LNCAP (cell line): Measurements from ENCODE around the gene OR10H2.

Experiments
- CTCF ChIP-seq: fragments of 450-650 bp; IDR thresholded peaks from 2 replicates; pipeline ENCODE4 v1.5.1; 2017; ENCODE audit warnings: mild to moderate bottlenecking

OR10H2 gene

DNA sequence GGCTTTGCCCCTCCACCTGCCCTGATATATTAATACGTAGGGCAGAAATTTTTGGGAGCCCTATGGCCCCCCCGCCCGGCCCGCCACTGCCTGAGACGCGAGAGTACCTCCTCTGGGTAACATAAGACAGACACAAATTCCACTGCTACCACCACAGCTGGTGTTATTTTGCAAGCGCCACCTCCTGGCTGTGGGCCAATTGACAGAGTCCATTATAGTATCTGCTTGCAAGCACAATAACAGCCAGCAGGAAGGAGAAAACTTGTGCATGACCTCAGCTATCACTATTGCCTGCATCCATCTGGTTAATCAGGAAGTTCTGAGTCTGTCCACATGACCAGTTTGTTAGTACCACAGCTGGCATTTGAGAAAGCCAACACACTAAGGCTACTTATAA is 25.3 kb upstream of the OR10H2 start:
- TF ChIP-seq CTCF, result no peak

- TF ChIP-seq CTCF, result no peak
Measured at GRCh38 chr19:15714638-15715037, 13.2 kb upstream of the OR10H2 start.

- no peak for TF ChIP-seq CTCF
Measured at GRCh38 chr19:15715642-15716041, 12.2 kb upstream of the OR10H2 start.

DNA sequence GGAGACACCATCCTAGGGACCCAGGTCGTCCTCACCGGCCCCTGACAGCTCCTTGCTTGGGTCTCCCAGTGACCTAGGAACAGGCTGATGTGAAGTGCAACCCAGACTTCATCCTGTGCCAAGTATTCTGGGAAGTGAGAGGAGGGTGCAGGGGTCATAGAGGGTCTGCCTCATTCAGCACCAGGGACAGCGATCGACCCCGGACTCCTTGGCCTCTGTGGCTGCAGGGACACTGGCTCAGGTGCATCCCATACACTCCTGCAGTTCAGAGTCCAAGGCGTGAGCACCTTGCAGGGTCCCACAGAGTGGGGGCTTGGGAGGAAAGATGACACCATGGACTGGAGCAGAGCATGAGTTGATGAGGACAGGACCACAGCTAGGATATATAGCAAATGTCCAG is 10.0 kb upstream of the OR10H2 start:
- TF ChIP-seq CTCF, result no peak

DNA sequence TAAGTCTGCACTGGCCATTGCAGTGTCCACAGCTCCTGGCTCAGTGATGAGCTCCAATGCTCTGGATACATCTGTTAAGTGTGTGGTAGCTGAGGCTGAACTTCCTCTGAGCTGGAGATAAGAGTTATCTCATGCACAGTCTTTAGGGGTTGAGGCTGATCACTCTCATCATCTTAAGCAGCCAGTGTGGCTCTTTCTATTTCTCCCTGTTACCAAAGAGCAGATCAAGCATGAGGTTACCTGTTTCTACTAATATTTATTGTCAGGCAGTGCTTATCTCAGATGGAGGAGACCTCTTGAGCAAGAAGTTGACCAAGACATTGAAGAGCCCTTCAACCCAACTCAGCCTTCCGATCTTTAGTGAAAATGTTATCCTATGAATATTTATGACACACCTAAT is 6.6 kb upstream of the OR10H2 start:
- TF ChIP-seq CTCF, result no peak

GRCh38 chr19:15722956-15723355 is 4.9 kb upstream of the OR10H2 start:
- no peak for TF ChIP-seq CTCF

GRCh38 chr19:15730538-15730937 is 2.7 kb downstream of the OR10H2 start:
- TF ChIP-seq CTCF, result no peak

DNA sequence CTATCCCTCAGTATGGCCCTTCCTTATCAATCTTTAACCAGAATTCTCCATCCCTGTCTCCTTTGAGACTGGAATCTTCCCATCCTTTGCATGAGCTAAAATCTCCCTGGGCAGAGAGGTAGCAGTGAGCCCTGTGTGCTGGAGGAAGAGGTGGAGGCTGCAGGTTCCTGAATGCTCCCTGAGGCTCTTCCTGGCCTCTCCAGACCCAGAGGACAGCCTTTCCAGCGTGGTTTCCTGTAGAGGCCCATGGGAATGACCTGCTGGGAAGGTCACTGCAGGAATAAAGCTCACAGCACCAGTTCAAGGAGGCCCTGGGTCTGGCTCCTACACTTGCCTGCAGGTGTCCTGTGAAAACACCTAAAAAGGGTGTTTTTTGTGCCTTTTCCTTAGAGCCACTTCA is 4.6 kb downstream of the OR10H2 start:
- TF ChIP-seq CTCF, result no peak
